ENCODE results near the gene ROBO1. TPM values are rescaled to one million over a fixed set of nuclear protein-coding genes. Genes with fewer than 3 reads are reported as not detected.
A peak's percentile ranks its signal among the peaks of the same experiment; 100 is the strongest.

ROBO1 gene
- polyA plus RNA-seq, 4 donors, result 0.81 to 12.2 (median 2.6) TPM

DNA sequence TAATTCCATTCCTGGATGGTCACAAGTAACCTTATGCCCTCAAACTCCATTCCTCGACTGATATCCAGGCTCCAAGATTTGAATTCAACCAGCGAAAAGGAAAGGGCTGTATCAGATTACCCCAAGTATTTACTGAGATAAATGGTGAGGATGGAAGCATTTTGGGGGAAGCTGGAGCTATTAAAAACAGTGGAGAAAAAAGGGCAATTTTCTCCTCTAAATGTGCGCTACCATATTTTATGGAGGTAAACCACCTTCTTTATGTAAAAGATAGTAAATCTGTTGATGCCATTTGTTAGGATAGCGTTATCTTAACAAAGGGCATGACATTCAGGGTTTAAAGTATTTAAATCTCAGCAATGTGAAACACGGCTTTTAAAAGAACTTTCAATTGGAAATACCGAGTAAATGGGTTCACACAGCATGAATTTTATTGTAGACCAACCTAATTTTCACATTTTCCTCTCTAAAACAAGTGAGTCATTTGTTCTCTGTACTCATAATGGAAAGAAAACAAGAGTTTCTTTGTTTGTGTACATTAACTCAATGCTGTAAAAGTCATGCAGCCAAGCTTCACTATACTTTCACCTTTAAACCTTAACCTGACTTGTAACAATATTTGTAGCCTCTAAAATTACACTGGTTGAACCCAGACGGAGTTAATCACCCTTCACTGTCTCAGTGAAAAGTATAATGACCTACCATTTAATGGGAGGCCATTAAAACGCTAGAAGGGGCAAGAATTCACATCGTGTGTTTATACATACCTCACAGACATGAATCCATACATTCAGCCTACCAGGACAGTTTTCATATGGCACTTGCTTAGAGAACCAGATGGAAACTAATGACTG, 773.4 kb downstream of the ROBO1 start:
- Histone ChIP-seq H3K36me3 (ENCODE audit: control insufficient read depth in 3 of 3, insufficient read depth in 2 of 3, low read depth in 1 of 3, low read length in 3 of 3) (no peaks in the 10 kb centered on the region), H3K27me3 (ENCODE audit: control insufficient read depth in 3 of 3, insufficient read depth in 3 of 3, low read length in 3 of 3) (no peaks in the 10 kb centered on the region), H3K9me3 (ENCODE audit: control insufficient read depth in 2 of 2, insufficient read depth in 1 of 2, low read depth in 1 of 2, low read length in 1 of 2) (peaks cover 0 to 3% of the 10 kb centered on the region in 2 donors), H3K4me1 (ENCODE audit: control insufficient read depth in 3 of 3, insufficient read depth in 2 of 3, low read depth in 1 of 3, low read length in 2 of 3) (no peaks in the 10 kb centered on the region), H3K4me3 (ENCODE audit: low read depth in 1 of 3, low read length in 3 of 3) (no peak overlapping the region), H3K27ac (ENCODE audit: low read depth in 1 of 3, low read length in 2 of 3) (no peak overlapping the region)
- DNase-seq (peak in 1 of 2 donors; percentile 4), FAIRE-seq (no peak)
- 34 to 56% (median 37%) methylated on average over 9 of the region's 9 CpGs for WGBS, 3 donors

- FAIRE-seq (no peak), DNase-seq (no peak)
- Histone ChIP-seq H3K4me3 (ENCODE audit: low read depth in 1 of 3, low read length in 3 of 3) (no peak overlapping the region), H3K9me3 (ENCODE audit: control insufficient read depth in 2 of 2, insufficient read depth in 1 of 2, low read depth in 1 of 2, low read length in 1 of 2) (peaks cover 0 to 3% of the 10 kb centered on the region in 2 donors), H3K27me3 (ENCODE audit: control insufficient read depth in 3 of 3, insufficient read depth in 3 of 3, low read length in 3 of 3) (no peaks in the 10 kb centered on the region), H3K4me1 (ENCODE audit: control insufficient read depth in 3 of 3, insufficient read depth in 2 of 3, low read depth in 1 of 3, low read length in 2 of 3) (no peaks in the 10 kb centered on the region), H3K36me3 (ENCODE audit: control insufficient read depth in 3 of 3, insufficient read depth in 2 of 3, low read depth in 1 of 3, low read length in 3 of 3) (no peaks in the 10 kb centered on the region), H3K27ac (ENCODE audit: low read depth in 1 of 3, low read length in 2 of 3) (no peak overlapping the region)
- 78 to 88% (median 83%) methylated on average over 4 of the region's 4 CpGs for WGBS, 3 donors
Observed at GRCh38 chr3:78993375-78993774, 774.4 kb downstream of the ROBO1 start.

- Histone ChIP-seq H3K4me3 (ENCODE audit: low read depth in 1 of 3, low read length in 3 of 3) (no peak overlapping the region), H3K4me1 (ENCODE audit: control insufficient read depth in 3 of 3, insufficient read depth in 2 of 3, low read depth in 1 of 3, low read length in 2 of 3) (no peaks in the 10 kb centered on the region), H3K27ac (ENCODE audit: low read depth in 1 of 3, low read length in 2 of 3) (no peak overlapping the region), H3K9me3 (ENCODE audit: control insufficient read depth in 2 of 2, insufficient read depth in 1 of 2, low read depth in 1 of 2, low read length in 1 of 2) (peaks cover 0 to 3% of the 10 kb centered on the region in 2 donors), H3K27me3 (ENCODE audit: control insufficient read depth in 3 of 3, insufficient read depth in 3 of 3, low read length in 3 of 3) (no peaks in the 10 kb centered on the region), H3K36me3 (ENCODE audit: control insufficient read depth in 3 of 3, insufficient read depth in 2 of 3, low read depth in 1 of 3, low read length in 3 of 3) (no peaks in the 10 kb centered on the region)
- DNase-seq (no peak), FAIRE-seq (no peak)
- WGBS, 3 donors, result 91 to 94% (median 94%) methylated on average over 3 of the region's 3 CpGs
Observed at GRCh38 chr3:78992830-78993229, 775.0 kb downstream of the ROBO1 start.

- Histone ChIP-seq H3K27me3 (ENCODE audit: control insufficient read depth in 3 of 3, insufficient read depth in 3 of 3, low read length in 3 of 3) (no peaks in the 10 kb centered on the region), H3K9me3 (ENCODE audit: control insufficient read depth in 2 of 2, insufficient read depth in 1 of 2, low read depth in 1 of 2, low read length in 1 of 2) (peaks cover 0 to 3% of the 10 kb centered on the region in 2 donors), H3K4me1 (ENCODE audit: control insufficient read depth in 3 of 3, insufficient read depth in 2 of 3, low read depth in 1 of 3, low read length in 2 of 3) (no peaks in the 10 kb centered on the region), H3K36me3 (ENCODE audit: control insufficient read depth in 3 of 3, insufficient read depth in 2 of 3, low read depth in 1 of 3, low read length in 3 of 3) (no peaks in the 10 kb centered on the region), H3K4me3 (ENCODE audit: low read depth in 1 of 3, low read length in 3 of 3) (no peak overlapping the region), H3K27ac (ENCODE audit: low read depth in 1 of 3, low read length in 2 of 3) (no peak overlapping the region)
- FAIRE-seq, result no peak
- no peak for DNase-seq
Observed at GRCh38 chr3:78992400-78992799, 775.4 kb downstream of the ROBO1 start.

DNA sequence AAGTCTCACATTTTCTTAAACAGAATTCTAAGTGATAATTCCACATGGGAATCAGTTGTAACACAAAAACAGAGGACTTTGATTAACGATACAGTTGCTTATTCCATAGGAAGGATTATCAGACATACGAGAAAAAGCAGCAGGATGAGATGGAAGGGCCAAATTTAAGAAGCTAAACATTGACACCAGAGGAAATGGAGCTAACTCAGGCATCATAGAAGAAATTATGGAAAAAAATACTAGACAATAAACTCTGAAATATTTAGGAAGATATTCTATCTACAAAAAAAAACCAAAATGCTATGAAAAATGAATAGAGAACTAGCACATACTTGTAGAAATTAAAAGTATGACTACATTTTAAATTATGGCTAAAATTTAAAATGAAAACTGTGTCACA, 776.1 kb downstream of the ROBO1 start:
- no peak for DNase-seq
- Histone ChIP-seq H3K27me3 (ENCODE audit: control insufficient read depth in 3 of 3, insufficient read depth in 3 of 3, low read length in 3 of 3) (no peaks in the 10 kb centered on the region), H3K4me1 (ENCODE audit: control insufficient read depth in 3 of 3, insufficient read depth in 2 of 3, low read depth in 1 of 3, low read length in 2 of 3) (no peaks in the 10 kb centered on the region), H3K9me3 (ENCODE audit: control insufficient read depth in 2 of 2, insufficient read depth in 1 of 2, low read depth in 1 of 2, low read length in 1 of 2) (peaks cover 0 to 3% of the 10 kb centered on the region in 2 donors), H3K4me3 (ENCODE audit: low read depth in 1 of 3, low read length in 3 of 3) (no peak overlapping the region), H3K36me3 (ENCODE audit: control insufficient read depth in 3 of 3, insufficient read depth in 2 of 3, low read depth in 1 of 3, low read length in 3 of 3) (no peaks in the 10 kb centered on the region), H3K27ac (ENCODE audit: low read depth in 1 of 3, low read length in 2 of 3) (no peak overlapping the region)
- FAIRE-seq, result no peak
- 85 to 94% (median 85%) methylated on average over 2 of the region's 2 CpGs for WGBS, 3 donors

- Histone ChIP-seq H3K36me3 (ENCODE audit: control insufficient read depth in 3 of 3, insufficient read depth in 2 of 3, low read depth in 1 of 3, low read length in 3 of 3) (no peaks in the 10 kb centered on the region), H3K27ac (ENCODE audit: low read depth in 1 of 3, low read length in 2 of 3) (no peak overlapping the region), H3K27me3 (ENCODE audit: control insufficient read depth in 3 of 3, insufficient read depth in 3 of 3, low read length in 3 of 3) (no peaks in the 10 kb centered on the region), H3K9me3 (ENCODE audit: control insufficient read depth in 2 of 2, insufficient read depth in 1 of 2, low read depth in 1 of 2, low read length in 1 of 2) (peaks cover 0 to 3% of the 10 kb centered on the region in 2 donors), H3K4me1 (ENCODE audit: control insufficient read depth in 3 of 3, insufficient read depth in 2 of 3, low read depth in 1 of 3, low read length in 2 of 3) (no peaks in the 10 kb centered on the region), H3K4me3 (ENCODE audit: low read depth in 1 of 3, low read length in 3 of 3) (no peak overlapping the region)
- DNase-seq (no peak), FAIRE-seq (no peak)
- WGBS, 3 donors, result 79 to 82% (median 81%) methylated on average over 4 of the region's 4 CpGs
Observed at GRCh38 chr3:78990156-78990555, 777.6 kb downstream of the ROBO1 start.

DNA sequence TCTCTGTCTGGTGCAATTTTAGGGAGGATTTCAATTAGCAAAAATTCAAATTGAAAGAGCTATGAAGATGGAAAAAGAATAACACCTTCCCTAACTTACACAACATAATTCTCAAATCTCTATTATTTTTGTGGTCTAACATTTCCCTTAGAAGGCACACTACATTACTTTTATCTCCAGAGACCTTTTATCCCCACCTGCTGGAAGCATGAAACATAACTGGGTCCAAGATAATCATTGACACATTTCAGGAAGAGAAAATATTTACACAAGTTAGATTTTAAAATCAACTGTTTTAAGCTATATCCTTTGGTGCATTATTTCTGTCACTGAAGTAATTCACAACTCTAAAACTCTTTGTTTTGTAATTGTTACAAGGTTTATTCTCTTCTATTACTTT, 779.5 kb downstream of the ROBO1 start:
- DNase-seq, result peak in 1 of 2 donors; percentile 8
- no peak for FAIRE-seq

DNA sequence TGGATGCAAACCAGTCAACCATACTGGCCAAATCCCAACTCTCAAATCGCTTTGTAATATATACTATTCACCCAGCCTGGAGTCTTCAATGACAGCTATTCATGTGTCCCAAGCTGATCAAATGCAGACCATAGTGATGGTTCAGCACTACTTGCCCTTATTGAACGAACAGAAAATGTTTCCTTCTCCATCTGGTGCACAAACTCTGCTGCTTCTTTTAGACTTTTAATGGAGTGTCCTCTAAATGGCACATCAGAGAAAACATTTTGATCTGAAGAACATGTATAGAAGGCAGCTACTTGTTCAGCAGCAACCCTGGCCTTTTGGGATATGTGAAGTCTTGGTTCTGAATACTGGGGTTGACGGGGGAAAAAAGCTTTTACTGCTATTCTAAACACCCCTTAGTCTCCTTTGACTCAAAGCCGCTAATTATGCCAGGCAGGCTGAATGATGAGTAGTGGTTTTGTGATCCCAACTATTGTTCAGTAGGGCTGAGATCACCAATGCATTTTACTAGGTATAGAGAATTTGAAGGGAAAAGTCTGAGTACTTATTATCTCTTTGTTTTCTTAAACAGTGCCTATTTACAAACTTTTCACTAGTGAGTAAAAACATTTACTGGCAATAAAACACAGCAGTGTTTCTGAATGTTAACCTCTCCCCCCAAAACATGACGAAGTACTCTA, 781.2 kb downstream of the ROBO1 start:
- FAIRE-seq (no peak), DNase-seq (no peak)
- Histone ChIP-seq H3K4me1 (ENCODE audit: control insufficient read depth in 3 of 3, insufficient read depth in 2 of 3, low read depth in 1 of 3, low read length in 2 of 3) (no peaks in the 10 kb centered on the region), H3K27me3 (ENCODE audit: control insufficient read depth in 3 of 3, insufficient read depth in 3 of 3, low read length in 3 of 3) (no peaks in the 10 kb centered on the region), H3K27ac (ENCODE audit: low read depth in 1 of 3, low read length in 2 of 3) (no peak overlapping the region), H3K4me3 (ENCODE audit: low read depth in 1 of 3, low read length in 3 of 3) (no peak overlapping the region), H3K36me3 (ENCODE audit: control insufficient read depth in 3 of 3, insufficient read depth in 2 of 3, low read depth in 1 of 3, low read length in 3 of 3) (no peaks in the 10 kb centered on the region), H3K9me3 (ENCODE audit: control insufficient read depth in 2 of 2, insufficient read depth in 1 of 2, low read depth in 1 of 2, low read length in 1 of 2) (peaks cover 0 to 4% of the 10 kb centered on the region in 2 donors)
- 54 to 59% (median 54%) methylated on average over 5 of the region's 5 CpGs for WGBS, 3 donors

More for the DNA sequence above, 779.5 kb downstream of the ROBO1 start:
- Histone ChIP-seq H3K9me3 (ENCODE audit: control insufficient read depth in 2 of 2, insufficient read depth in 1 of 2, low read depth in 1 of 2, low read length in 1 of 2) (peaks cover 0 to 3% of the 10 kb centered on the region in 2 donors), H3K27ac (ENCODE audit: low read depth in 1 of 3, low read length in 2 of 3) (no peak overlapping the region), H3K4me1 (ENCODE audit: control insufficient read depth in 3 of 3, insufficient read depth in 2 of 3, low read depth in 1 of 3, low read length in 2 of 3) (no peaks in the 10 kb centered on the region), H3K27me3 (ENCODE audit: control insufficient read depth in 3 of 3, insufficient read depth in 3 of 3, low read length in 3 of 3) (no peaks in the 10 kb centered on the region), H3K4me3 (ENCODE audit: low read depth in 1 of 3, low read length in 3 of 3) (no peak overlapping the region), H3K36me3 (ENCODE audit: control insufficient read depth in 3 of 3, insufficient read depth in 2 of 3, low read depth in 1 of 3, low read length in 3 of 3) (no peaks in the 10 kb centered on the region)

Data from small intestine (tissue), 7 donors.